HepG2 (cell line): ENCODE results near the gene RARA. TPM values are rescaled to one million over a fixed set of nuclear protein-coding genes. Genes with fewer than 3 reads are reported as not detected.
A peak's percentile ranks its signal among the peaks of the same experiment; 100 is the strongest.

Experiments used
- polyA plus RNA-seq, 8 experiments: library from polyadenylated mRNA; depleted of rRNA in 3 of 8; stranded (reverse) in 7 of 8; unstranded in 1 of 8; fragments of >200 nt; fragmentation: Illumina TruSeq in 4 of 8; extraction: Trizol in 4 of 8; gene quantifications; 2 replicates each; pipeline versions ENCODE4 v1.2.1 to v1.2.3, GENCODE V29; 2011 to 2016; ENCODE audit warnings: low read depth in 4 of 8, missing spikeins in 1 of 8, mixed read lengths in 1 of 8; ENCODE audit not compliant: insufficient read depth in 1 of 8
- total RNA-seq, 5 experiments: library from RNA; depleted of rRNA; stranded (reverse); fragments of >200 nt; fragmentation: Illumina TruSeq; extraction: Trizol; gene quantifications; 2 replicates each; pipeline ENCODE4 v1.2.3, GENCODE V29; 2016; ENCODE audit warnings: low read depth in 1 of 5
- TF ChIP-seq, protein P1 (sequence below): sonication (generic); formaldehyde crosslinking; IDR thresholded peaks from 2 replicates; pipeline ENCODE4 v1.5.0; 2020; ENCODE audit warnings: mild to moderate bottlenecking, missing genetic modification reagents, borderline replicate concordance
- TF ChIP-seq, protein P2 (sequence below): sonication (generic); formaldehyde crosslinking; IDR thresholded peaks from 2 replicates; pipeline ENCODE4 v1.4.0; 2020; ENCODE audit warnings: missing genetic modification reagents

Gene RARA
- total and polyA plus RNA-seq, 2 of the 13 experiments (the other 11 are each of a cell fraction or from before 2014, with no cell fraction given), result 6.4 to 8.6 TPM

DNA sequence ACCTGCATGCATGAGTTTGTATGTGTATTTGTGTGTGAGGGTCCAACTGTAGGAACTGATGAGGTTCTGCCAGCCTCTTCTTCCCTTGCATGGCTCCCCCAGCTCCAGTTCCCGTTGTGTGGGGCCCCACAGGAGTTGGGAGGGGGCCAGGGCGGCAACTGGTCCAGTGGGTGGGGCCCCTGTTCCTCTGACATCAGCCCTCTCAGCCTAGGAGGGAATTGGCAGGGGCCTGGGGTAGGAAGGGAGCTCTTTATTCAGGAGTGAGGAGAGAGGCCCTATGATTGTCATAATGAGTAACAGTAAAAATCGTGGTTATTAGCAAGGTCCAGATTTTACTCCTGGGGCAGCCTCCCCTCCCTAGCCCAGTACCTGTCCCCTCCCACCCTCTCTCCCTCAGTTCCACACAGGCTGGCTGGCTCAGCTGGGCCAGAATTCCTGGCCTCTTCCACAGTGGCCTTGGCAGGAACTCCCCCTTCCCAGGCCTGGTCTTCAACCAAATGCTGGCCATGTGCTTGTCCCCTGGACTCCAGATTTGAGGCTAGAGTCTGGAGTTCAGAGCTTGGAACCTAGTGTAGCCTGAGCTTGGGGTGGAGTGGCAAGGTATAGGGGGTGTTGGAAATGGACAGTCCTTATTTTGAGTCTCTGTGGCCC, 18.9 kb downstream of the RARA start (continued):
- TF ChIP-seq, protein P1, sequence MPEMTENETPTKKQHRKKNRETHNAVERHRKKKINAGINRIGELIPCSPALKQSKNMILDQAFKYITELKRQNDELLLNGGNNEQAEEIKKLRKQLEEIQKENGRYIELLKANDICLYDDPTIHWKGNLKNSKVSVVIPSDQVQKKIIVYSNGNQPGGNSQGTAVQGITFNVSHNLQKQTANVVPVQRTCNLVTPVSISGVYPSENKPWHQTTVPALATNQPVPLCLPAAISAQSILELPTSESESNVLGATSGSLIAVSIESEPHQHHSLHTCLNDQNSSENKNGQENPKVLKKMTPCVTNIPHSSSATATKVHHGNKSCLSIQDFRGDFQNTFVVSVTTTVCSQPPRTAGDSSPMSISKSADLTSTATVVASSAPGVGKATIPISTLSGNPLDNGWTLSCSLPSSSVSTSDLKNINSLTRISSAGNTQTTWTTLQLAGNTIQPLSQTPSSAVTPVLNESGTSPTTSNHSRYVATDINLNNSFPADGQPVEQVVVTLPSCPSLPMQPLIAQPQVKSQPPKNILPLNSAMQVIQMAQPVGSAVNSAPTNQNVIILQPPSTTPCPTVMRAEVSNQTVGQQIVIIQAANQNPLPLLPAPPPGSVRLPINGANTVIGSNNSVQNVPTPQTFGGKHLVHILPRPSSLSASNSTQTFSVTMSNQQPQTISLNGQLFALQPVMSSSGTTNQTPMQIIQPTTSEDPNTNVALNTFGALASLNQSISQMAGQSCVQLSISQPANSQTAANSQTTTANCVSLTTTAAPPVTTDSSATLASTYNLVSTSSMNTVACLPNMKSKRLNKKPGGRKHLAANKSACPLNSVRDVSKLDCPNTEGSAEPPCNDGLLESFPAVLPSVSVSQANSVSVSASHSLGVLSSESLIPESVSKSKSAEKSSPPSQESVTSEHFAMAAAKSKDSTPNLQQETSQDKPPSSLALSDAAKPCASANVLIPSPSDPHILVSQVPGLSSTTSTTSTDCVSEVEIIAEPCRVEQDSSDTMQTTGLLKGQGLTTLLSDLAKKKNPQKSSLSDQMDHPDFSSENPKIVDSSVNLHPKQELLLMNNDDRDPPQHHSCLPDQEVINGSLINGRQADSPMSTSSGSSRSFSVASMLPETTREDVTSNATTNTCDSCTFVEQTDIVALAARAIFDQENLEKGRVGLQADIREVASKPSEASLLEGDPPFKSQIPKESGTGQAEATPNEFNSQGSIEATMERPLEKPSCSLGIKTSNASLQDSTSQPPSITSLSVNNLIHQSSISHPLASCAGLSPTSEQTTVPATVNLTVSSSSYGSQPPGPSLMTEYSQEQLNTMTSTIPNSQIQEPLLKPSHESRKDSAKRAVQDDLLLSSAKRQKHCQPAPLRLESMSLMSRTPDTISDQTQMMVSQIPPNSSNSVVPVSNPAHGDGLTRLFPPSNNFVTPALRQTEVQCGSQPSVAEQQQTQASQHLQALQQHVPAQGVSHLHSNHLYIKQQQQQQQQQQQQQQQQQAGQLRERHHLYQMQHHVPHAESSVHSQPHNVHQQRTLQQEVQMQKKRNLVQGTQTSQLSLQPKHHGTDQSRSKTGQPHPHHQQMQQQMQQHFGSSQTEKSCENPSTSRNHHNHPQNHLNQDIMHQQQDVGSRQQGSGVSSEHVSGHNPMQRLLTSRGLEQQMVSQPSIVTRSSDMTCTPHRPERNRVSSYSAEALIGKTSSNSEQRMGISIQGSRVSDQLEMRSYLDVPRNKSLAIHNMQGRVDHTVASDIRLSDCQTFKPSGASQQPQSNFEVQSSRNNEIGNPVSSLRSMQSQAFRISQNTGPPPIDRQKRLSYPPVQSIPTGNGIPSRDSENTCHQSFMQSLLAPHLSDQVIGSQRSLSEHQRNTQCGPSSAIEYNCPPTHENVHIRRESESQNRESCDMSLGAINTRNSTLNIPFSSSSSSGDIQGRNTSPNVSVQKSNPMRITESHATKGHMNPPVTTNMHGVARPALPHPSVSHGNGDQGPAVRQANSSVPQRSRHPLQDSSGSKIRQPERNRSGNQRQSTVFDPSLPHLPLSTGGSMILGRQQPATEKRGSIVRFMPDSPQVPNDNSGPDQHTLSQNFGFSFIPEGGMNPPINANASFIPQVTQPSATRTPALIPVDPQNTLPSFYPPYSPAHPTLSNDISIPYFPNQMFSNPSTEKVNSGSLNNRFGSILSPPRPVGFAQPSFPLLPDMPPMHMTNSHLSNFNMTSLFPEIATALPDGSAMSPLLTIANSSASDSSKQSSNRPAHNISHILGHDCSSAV (CRISPR knock-in tag), result no peak
- TF ChIP-seq, protein P2, sequence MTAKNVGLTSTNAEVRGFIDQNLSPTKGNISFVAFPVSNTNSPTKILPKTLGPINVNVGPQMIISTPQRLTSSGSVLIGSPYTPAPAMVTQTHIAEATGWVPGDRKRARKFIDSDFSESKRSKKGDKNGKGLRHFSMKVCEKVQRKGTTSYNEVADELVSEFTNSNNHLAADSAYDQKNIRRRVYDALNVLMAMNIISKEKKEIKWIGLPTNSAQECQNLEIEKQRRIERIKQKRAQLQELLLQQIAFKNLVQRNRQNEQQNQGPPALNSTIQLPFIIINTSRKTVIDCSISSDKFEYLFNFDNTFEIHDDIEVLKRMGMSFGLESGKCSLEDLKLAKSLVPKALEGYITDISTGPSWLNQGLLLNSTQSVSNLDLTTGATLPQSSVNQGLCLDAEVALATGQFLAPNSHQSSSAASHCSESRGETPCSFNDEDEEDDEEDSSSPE (CRISPR knock-in tag), result peak; percentile 39; the same call in 1 of the 2 replicates
- TF ChIP-seq, all 625 proteins: peak for 13
